ENCODE results near the gene KAT6B.
"Not testable (repeated sequence)": the region's sequence is repeated elsewhere in the genome, so short reads cannot be mapped to it uniquely, and the experiment has no call there.

Gene KAT6B

GRCh38 chr10:75051308-75051707 lies 224.9 kb downstream of the KAT6B start:
- no peak for TF ChIP-seq CTCF (IDR thresholded peaks at IDR 0.05; ENCODE audit: insufficient read depth, low read depth, low read length, missing control alignments)
- no peak overlapping the region for H3K4me3 ChIP-seq (ENCODE audit: low read length)
- DNase-seq (ENCODE audit: low read depth): no peak

DNA sequence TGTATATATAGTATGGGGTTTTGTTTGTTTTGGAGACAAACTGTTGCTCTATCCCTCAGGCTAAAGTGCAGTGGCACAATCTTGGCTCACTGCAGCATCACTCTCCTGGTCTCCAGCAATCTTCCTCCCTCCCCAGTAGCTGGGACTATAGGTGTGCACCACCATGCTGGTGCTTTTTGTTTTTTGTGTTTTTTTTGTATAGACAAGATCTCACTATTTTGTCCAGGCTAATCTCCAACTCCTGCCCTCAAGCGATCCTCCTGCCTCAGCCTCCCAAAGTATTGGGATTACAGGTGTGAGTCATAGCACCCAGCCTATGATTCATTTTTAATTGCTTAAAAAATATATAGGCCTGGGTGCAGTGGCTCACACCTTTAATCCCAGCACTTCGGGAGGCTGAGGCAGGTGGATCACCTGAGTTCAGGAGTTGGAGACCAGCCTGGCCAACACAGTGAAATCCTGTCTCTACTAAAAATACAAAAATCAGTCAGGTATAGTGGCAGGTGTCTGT lies 229.6 kb downstream of the KAT6B start:
- DNase-seq (ENCODE audit: low read depth): peak; percentile 20
- H3K4me3 ChIP-seq (ENCODE audit: low read length): not testable (repeated sequence)

- no peak for TF ChIP-seq CTCF (IDR thresholded peaks at IDR 0.05; ENCODE audit: insufficient read depth, low read depth, low read length, missing control alignments)
- no peak for DNase-seq (ENCODE audit: low read depth)
- H3K4me3 ChIP-seq (ENCODE audit: low read length): no peak overlapping the region
Observed at GRCh38 chr10:75057680-75058079, 231.3 kb downstream of the KAT6B start.

GRCh38 chr10:75058161-75058560 lies 231.8 kb downstream of the KAT6B start:
- DNase-seq (ENCODE audit: low read depth): peak; percentile 83
- no peak for TF ChIP-seq CTCF (IDR thresholded peaks at IDR 0.05; ENCODE audit: insufficient read depth, low read depth, low read length, missing control alignments)
- H3K4me3 ChIP-seq (ENCODE audit: low read length): no peak overlapping the region

DNA sequence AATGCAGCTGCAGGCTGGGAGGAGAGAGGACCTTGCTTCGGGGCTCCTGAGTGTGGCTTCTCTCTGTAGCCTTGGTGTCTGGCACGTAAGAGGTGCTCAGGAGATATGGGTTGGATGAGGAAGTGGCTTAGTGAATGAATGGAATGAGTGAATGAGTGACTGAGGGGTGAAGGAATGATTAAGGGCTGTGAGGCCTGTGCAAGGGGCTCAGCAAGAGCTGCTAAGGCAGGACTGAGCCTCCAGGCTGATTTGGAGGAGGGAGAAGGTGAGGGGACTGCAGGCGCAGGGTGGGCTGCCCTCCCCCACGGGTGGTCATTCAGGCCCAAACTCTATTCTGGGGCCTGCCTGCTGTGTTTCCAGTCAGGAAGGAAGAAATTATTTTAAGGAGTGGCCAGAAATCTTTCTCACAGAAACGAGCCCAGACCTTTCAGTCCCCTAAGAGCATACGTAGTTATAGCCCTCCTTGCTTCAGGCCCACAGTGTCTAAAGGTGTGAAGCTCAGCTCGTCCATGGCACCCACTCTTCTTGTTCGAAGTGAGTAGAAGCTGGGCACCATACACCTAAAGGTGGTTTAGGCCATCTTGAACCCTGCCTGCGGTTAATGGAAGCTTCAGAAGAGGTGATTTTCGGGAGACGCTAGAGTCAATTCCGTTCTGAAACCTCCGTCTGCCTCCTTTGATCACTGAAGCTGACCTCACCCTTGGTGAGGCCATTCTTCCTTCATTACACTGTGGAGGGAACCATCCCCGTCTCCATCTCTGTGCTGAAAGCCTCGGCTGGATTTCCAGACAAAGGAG lies 235.5 kb downstream of the KAT6B start:
- TF ChIP-seq CTCF (IDR thresholded peaks at IDR 0.05; ENCODE audit: insufficient read depth, low read depth, low read length, missing control alignments): no peak
- DNase-seq (ENCODE audit: low read depth): no peak
- H3K4me3 ChIP-seq (ENCODE audit: low read length): no peak overlapping the region

- no peak for TF ChIP-seq CTCF (IDR thresholded peaks at IDR 0.05; ENCODE audit: insufficient read depth, low read depth, low read length, missing control alignments)
- no peak overlapping the region for H3K4me3 ChIP-seq (ENCODE audit: low read length)
- DNase-seq (ENCODE audit: low read depth): peak; percentile 10
Observed at GRCh38 chr10:75062506-75063299, 236.3 kb downstream of the KAT6B start.

DNA sequence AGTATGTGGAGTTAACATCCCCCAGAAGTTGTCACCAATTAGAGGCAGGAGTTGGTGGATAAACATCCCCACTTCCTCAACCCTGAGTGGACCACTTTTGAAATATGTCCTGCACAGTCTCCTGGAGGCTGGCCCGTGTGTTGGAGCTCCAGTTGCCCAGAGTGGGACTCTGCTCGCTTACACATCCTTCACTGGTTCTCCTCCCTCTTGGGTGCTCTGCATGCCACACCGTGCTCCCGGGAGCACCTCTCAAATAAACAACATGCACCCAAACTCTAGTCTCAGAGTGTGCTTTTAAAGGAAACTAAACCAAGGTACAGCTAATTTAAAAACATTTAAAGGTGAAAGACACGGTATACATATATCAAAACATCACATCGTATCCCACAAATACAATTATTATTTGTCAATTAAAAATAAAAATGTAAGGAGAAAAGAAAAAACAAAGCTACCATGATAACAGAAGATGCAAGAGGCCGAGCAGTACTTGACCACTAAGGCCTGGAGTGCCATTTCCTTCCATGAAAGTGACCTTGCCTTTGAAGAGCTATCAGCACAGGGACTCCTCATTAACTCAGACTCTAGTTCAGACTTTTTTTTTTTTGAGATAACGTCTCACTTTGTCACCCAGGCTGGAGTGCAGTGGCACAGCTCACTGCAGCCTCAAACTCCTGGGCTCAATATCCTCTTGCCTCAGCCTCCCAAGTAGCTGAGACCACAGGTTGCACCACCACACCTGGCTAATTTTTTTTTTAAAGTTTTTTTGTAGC lies 237.2 kb downstream of the KAT6B start:
- no peak overlapping the region for H3K4me3 ChIP-seq (ENCODE audit: low read length)
- no peak for DNase-seq (ENCODE audit: low read depth)
- TF ChIP-seq CTCF (IDR thresholded peaks at IDR 0.05; ENCODE audit: insufficient read depth, low read depth, low read length, missing control alignments): no peak

Data from epithelial cell of esophagus (primary cell).